IMR-90 (cell line): ENCODE data around the gene CFAP157. TPM values are rescaled to one million over a fixed set of nuclear protein-coding genes. Genes with fewer than 3 reads are reported as not detected.

Experiments used
- ATAC-seq: fragments of 200-7000 bp; cut with Tn5 transposase; 2 replicates; pipeline ENCODE4 v1.9.1; 2020; ENCODE audit warnings: low read depth, mild to moderate bottlenecking, moderate library complexity
- BruUV-seq: library from RNA; stranded (reverse); fragments of 400-500 nt; replicated peaks from 2 replicates; lab custom pipeline; 2021; lab: Mats Ljungman, UMichigan
- CTCF ChIA-PET: fragments of 300-600 bp; formaldehyde crosslinking; extraction: SDS; loops from one replicate; lab custom pipeline; 2021; ENCODE audit warnings: antibody characterized with exemption; lab: Yijun Ruan, JAX
- POLR2A ChIA-PET: fragments of 300-600 bp; sonication (Branson Sonifier 250); formaldehyde crosslinking; loops from one replicate; lab custom pipeline; 2022; ENCODE audit warnings: antibody characterized with exemption; ENCODE audit not compliant: unreplicated experiment; lab: Charles Lee
- DNase-seq: peaks from one replicate; pipeline ENCODE4 v3.0.0; 2013
- H2AFZ ChIP-seq: replicated peaks from 2 replicates; pipeline ENCODE3; 2013; ENCODE audit warnings: low read length, mild to moderate bottlenecking; ENCODE audit not compliant: poor library complexity
- H2AK5ac ChIP-seq: 2 replicates; pipeline ENCODE4 v1.6.1; 2013; ENCODE audit warnings: low read depth, low read length, inconsistent platforms
- H2AK9ac ChIP-seq: replicated peaks from 2 replicates; pipeline ENCODE3; 2013; ENCODE audit warnings: mild to moderate bottlenecking, low read depth, low read length, moderate library complexity; ENCODE audit not compliant: poor library complexity
- H2BK120ac ChIP-seq: 2 replicates; pipeline ENCODE4 v1.6.1; 2013; ENCODE audit warnings: low read depth, low read length, inconsistent platforms
- H2BK15ac ChIP-seq: 3 replicates; pipeline ENCODE4 v1.6.1; 2013; ENCODE audit warnings: low read depth, low read length, inconsistent platforms
- H2BK20ac ChIP-seq: 2 replicates; pipeline ENCODE4 v1.6.1; 2013; ENCODE audit warnings: low read depth, mild to moderate bottlenecking, inconsistent platforms, low read length, moderate library complexity
- H2BK5ac ChIP-seq: 2 replicates; pipeline ENCODE4 v1.6.1; 2013; ENCODE audit warnings: mild to moderate bottlenecking, low read depth, low read length, inconsistent platforms; ENCODE audit not compliant: poor library complexity, severe bottlenecking
- H3K14ac ChIP-seq: replicated peaks from 2 replicates; pipeline ENCODE4 v1.6.1; 2013; ENCODE audit warnings: low read depth, low read length, inconsistent platforms
- H3K18ac ChIP-seq: 2 replicates; pipeline ENCODE4 v1.6.1; 2013; ENCODE audit warnings: low read depth, low read length, control low read depth
- H3K23ac ChIP-seq: 2 replicates; pipeline ENCODE4 v1.6.1; 2013; ENCODE audit warnings: low read depth, low read length, inconsistent platforms
- H3K27ac ChIP-seq: 2 replicates; pipeline ENCODE4 v1.5.1; 2013; ENCODE audit warnings: mild to moderate bottlenecking, control low read depth, low read length; ENCODE audit not compliant: insufficient read depth
- H3K27me3 ChIP-seq: 2 replicates; pipeline ENCODE4 v1.6.1; 2013; ENCODE audit warnings: low read length; ENCODE audit not compliant: control insufficient read depth, insufficient read depth
- H3K36me3 ChIP-seq: 2 replicates; pipeline ENCODE4 v1.6.1; 2013; ENCODE audit warnings: low read length, mixed read lengths; ENCODE audit not compliant: control insufficient read depth, insufficient read depth
- H3K4ac ChIP-seq: 2 replicates; pipeline ENCODE4 v1.6.1; 2013; ENCODE audit warnings: low read depth, low read length, inconsistent platforms
- H3K4me1 ChIP-seq: 2 replicates; pipeline ENCODE4 v1.6.1; 2013; ENCODE audit warnings: low read length, mixed read lengths; ENCODE audit not compliant: control insufficient read depth, insufficient read depth
- H3K4me2 ChIP-seq: 2 replicates; pipeline ENCODE4 v1.6.1; 2013; ENCODE audit warnings: low read depth, mild to moderate bottlenecking, control low read depth, low read length, moderate library complexity
- H3K4me3 ChIP-seq: 2 replicates; pipeline ENCODE4 v1.5.1; 2013; ENCODE audit warnings: low read depth, mild to moderate bottlenecking, control low read depth, low read length, moderate library complexity; ENCODE audit not compliant: insufficient read depth
- H3K56ac ChIP-seq: 2 replicates; pipeline ENCODE4 v1.6.1; 2013; ENCODE audit warnings: low read length, inconsistent platforms; ENCODE audit not compliant: insufficient read depth; ENCODE audit errors: extremely low read depth
- H3K79me1 ChIP-seq, 2 experiments: 2 replicates each; pipeline ENCODE4 v1.6.1; 2013; ENCODE audit warnings: low read length in 2 of 2, inconsistent platforms in 1 of 2, low read depth in 1 of 2
- H3K9ac ChIP-seq: 2 replicates; pipeline ENCODE4 v1.6.1; 2013; ENCODE audit warnings: low read depth, low read length, control low read depth
- H3K9me1 ChIP-seq: 2 replicates; pipeline ENCODE4 v1.6.1; 2013; ENCODE audit warnings: low read length, inconsistent platforms; ENCODE audit not compliant: insufficient read depth
- H3K9me3 ChIP-seq: 2 replicates; pipeline ENCODE4 v1.6.1; 2013; ENCODE audit warnings: low read length; ENCODE audit not compliant: control insufficient read depth, insufficient read depth
- H4K20me1 ChIP-seq: 2 replicates; pipeline ENCODE4 v1.6.1; 2013; ENCODE audit warnings: low read length, inconsistent platforms; ENCODE audit not compliant: insufficient read depth
- H4K5ac ChIP-seq: 2 replicates; pipeline ENCODE4 v1.6.1; 2013; ENCODE audit warnings: mild to moderate bottlenecking, low read depth, low read length, control low read depth
- H4K8ac ChIP-seq, 2 experiments: 2 replicates each; pipeline ENCODE4 v1.6.1; 2013; ENCODE audit warnings: low read depth in 2 of 2, low read length in 2 of 2, control low read depth in 1 of 2, inconsistent platforms in 1 of 2
- H4K91ac ChIP-seq: 2 replicates; pipeline ENCODE4 v1.6.1; 2013; ENCODE audit warnings: low read depth, low read length, inconsistent platforms; ENCODE audit not compliant: insufficient read depth
- BHLHE40 ChIP-seq: fragments of 150-350 bp; IDR thresholded peaks from 2 replicates; pipeline ENCODE4 v1.6.1; 2016; ENCODE audit warnings: mild to moderate bottlenecking, low read depth, low read length
- CEBPB ChIP-seq: IDR thresholded peaks from 2 replicates; pipeline ENCODE4 v1.6.1; 2012; ENCODE audit warnings: low read depth, low read length, improper control_type of control experiment
- CHD1 ChIP-seq: IDR thresholded peaks from 2 replicates; pipeline ENCODE4 v1.6.1; 2012; ENCODE audit warnings: low read depth, low read length, improper control_type of control experiment
- CTCF ChIP-seq: conservative IDR thresholded peaks from 2 replicates; pipeline ENCODE4 v1.5.1; 2012; ENCODE audit warnings: mild to moderate bottlenecking, low read depth, low read length, improper control_type of control experiment
- ELK1 ChIP-seq: fragments of 150-350 bp; IDR thresholded peaks from 2 replicates; pipeline ENCODE4 v1.6.1; 2016; ENCODE audit warnings: low read depth, mild to moderate bottlenecking, low read length, moderate library complexity, borderline replicate concordance
- FOS ChIP-seq: fragments of 150-350 bp; IDR thresholded peaks from 2 replicates; pipeline ENCODE4 v1.6.1; 2016; ENCODE audit warnings: low read depth, low read length
- MAZ ChIP-seq: IDR thresholded peaks from 2 replicates; pipeline ENCODE4 v1.6.1; 2012; ENCODE audit warnings: low read depth, mild to moderate bottlenecking, low read length, improper control_type of control experiment, moderate library complexity, borderline replicate concordance
- MXI1 ChIP-seq: IDR thresholded peaks from 2 replicates; pipeline ENCODE4 v1.6.1; 2012; ENCODE audit warnings: low read depth, mild to moderate bottlenecking, low read length, moderate library complexity, borderline replicate concordance
- NFE2L2 ChIP-seq: fragments of 150-350 bp; IDR thresholded peaks from 2 replicates; pipeline ENCODE4 v1.6.1; 2016; ENCODE audit warnings: low read depth, mild to moderate bottlenecking, low read length
- POLR2A ChIP-seq: IDR thresholded peaks from 2 replicates; pipeline ENCODE4 v1.6.1; 2012; ENCODE audit warnings: mild to moderate bottlenecking, low read depth, low read length
- RAD21 ChIP-seq: IDR thresholded peaks from 2 replicates; pipeline ENCODE4 v1.6.1; 2012; ENCODE audit warnings: low read length, improper control_type of control experiment
- RCOR1 ChIP-seq: IDR thresholded peaks from 2 replicates; pipeline ENCODE4 v1.6.1; 2012; ENCODE audit warnings: mild to moderate bottlenecking, low read length, improper control_type of control experiment; ENCODE audit not compliant: insufficient replicate concordance
- RFX5 ChIP-seq: IDR thresholded peaks from 2 replicates; pipeline ENCODE4 v1.8.0; 2012; ENCODE audit warnings: low read depth, mild to moderate bottlenecking, low read length, moderate library complexity
- SMC3 ChIP-seq: fragments of 150-350 bp; IDR thresholded peaks from 2 replicates; pipeline ENCODE4 v1.6.1; 2016; ENCODE audit warnings: low read depth, mild to moderate bottlenecking, antibody characterized with exemption, low read length, moderate library complexity
- WGBS, 2 experiments: methylation state at CpG; one replicate each; pipeline versions ENCODE4 v1.1.5 to v1.1.7; 2013; ENCODE audit warnings: missing lambda C conversion rate in 2 of 2; ENCODE audit not compliant: insufficient read length in 1 of 2; ENCODE audit errors: extremely low coverage in 2 of 2; 5-methylcytosine and 5-hydroxymethylcytosine counted together
- dilution Hi-C: fragments of 300-500 bp; cut with HindIII; formaldehyde crosslinking; loops from one replicate; pipeline ENCODE4 v1.14.3; 2018; ENCODE audit warnings: low sequenced_read_pairs; ENCODE audit not compliant: unreplicated experiment
- in situ Hi-C: fragments of 300-500 bp; cut with MboI; formaldehyde crosslinking; loops from 3 replicates; pipeline ENCODE4 v1.14.3; 2019; ENCODE audit warnings: low sequenced_read_pairs, inconsistent platforms, mixed read lengths
- intact Hi-C: fragments of 100-400 bp; cut with micrococcal nuclease; formaldehyde crosslinking; loops from 2 replicates; pipeline ENCODE4 v1.10.0; 2022
- polyA plus RNA-seq, 3 experiments: library from polyadenylated mRNA; depleted of rRNA; stranded (reverse); fragments of >200 nt; gene quantifications; 2 replicates each; pipeline ENCODE4 v1.2.3, GENCODE V29; 2012; ENCODE audit warnings: low replicate concordance in 1 of 3
- total RNA-seq: library from RNA; depleted of rRNA; stranded (reverse); fragments of >200 nt; gene quantifications from 2 replicates; pipeline ENCODE4 v1.2.3, GENCODE V29; 2012

Gene CFAP157
- total and polyA plus RNA-seq, 2 of the 4 experiments (the other 2 are of a cell fraction): not detected

GRCh38 chr9:127708952-127709587 lies 2.3 kb downstream of the CFAP157 start:
- no peak overlapping the region for H2AK5ac ChIP-seq
- H2BK120ac ChIP-seq: no peak overlapping the region
- no peak overlapping the region for H4K8ac ChIP-seq
- H3K79me1 ChIP-seq: peaks cover 0 to 5% of the 10 kb centered on the region in 2 experiments; a peak in 2 of 4 replicates
- intact Hi-C loops: no loop called here
- H3K56ac ChIP-seq: no peak overlapping the region
- no peak overlapping the region for H3K23ac ChIP-seq
- H2AK9ac ChIP-seq: no peak overlapping the region
- H3K14ac ChIP-seq: no peak overlapping the region
- no peak overlapping the region for H2BK20ac ChIP-seq
- H4K5ac ChIP-seq: no peak overlapping the region
- H3K4me2 ChIP-seq: no peak overlapping the region
- CTCF ChIA-PET: no interaction called here
- H4K91ac ChIP-seq: no peak overlapping the region
- dilution Hi-C loops: no loop called here
- TF ChIP-seq CHD1 (no peak), RCOR1 (no peak), MXI1 (no peak), BHLHE40 (no peak), CEBPB (no peak), NFE2L2 (no peak), POLR2A (no peak), RFX5 (no peak), ELK1 (no peak), MAZ (no peak), RAD21 (no peak), SMC3 (no peak), CTCF (no peak), FOS (no peak)
- no peak overlapping the region for H2BK15ac ChIP-seq
- BruUV-seq: no TSS peak
- H3K27me3 ChIP-seq: no peaks in the 10 kb centered on the region
- WGBS, 2 experiments: 94% methylated on average over 6 of the region's 8 CpGs; no CpG with 5 or more reads in 1 of the 2 experiments
- no peak for ATAC-seq
- no peak overlapping the region for H3K4ac ChIP-seq
- no peak overlapping the region for H3K27ac ChIP-seq
- H4K20me1 ChIP-seq: peaks cover 3% of the 10 kb centered on the region; the same call in 1 of the 2 replicates
- no peaks in the 10 kb centered on the region for H3K9me3 ChIP-seq
- H2AFZ ChIP-seq: peak overlapping the region; percentile 24
- no peak for DNase-seq
- no peak overlapping the region for H3K4me3 ChIP-seq
- H3K4me1 ChIP-seq: no peaks in the 10 kb centered on the region
- no peak overlapping the region for H3K9ac ChIP-seq
- no peaks in the 10 kb centered on the region for H3K36me3 ChIP-seq
- no peaks in the 10 kb centered on the region for H3K9me1 ChIP-seq
- H3K18ac ChIP-seq: no peak overlapping the region
- POLR2A ChIA-PET: no interaction called here
- in situ Hi-C loops: no loop called here
- no peak overlapping the region for H2BK5ac ChIP-seq
